Neural progenitor cell (in vitro differentiated cells): Measurements from ENCODE around the gene EYA3.

Source experiments
- EZH2 ChIP-seq: fragments of 200-600 bp; sonication (generic); IDR thresholded peaks from 2 replicates; pipeline ENCODE4 v1.6.1; 2017; ENCODE audit warnings: antibody characterized with exemption, mild to moderate bottlenecking, moderate library complexity
- EZH2phosphoT487 ChIP-seq: fragments of 200-600 bp; sonication (generic); IDR thresholded peaks from 2 replicates; pipeline ENCODE4 v1.6.1; 2017; ENCODE audit warnings: antibody characterized with exemption
- TF ChIP-seq, protein P1 (sequence below): fragments of 200-600 bp; sonication (generic); IDR thresholded peaks from 2 replicates; pipeline ENCODE4 v1.5.1; 2017; ENCODE audit warnings: antibody characterized with exemption, mild to moderate bottlenecking

DNA sequence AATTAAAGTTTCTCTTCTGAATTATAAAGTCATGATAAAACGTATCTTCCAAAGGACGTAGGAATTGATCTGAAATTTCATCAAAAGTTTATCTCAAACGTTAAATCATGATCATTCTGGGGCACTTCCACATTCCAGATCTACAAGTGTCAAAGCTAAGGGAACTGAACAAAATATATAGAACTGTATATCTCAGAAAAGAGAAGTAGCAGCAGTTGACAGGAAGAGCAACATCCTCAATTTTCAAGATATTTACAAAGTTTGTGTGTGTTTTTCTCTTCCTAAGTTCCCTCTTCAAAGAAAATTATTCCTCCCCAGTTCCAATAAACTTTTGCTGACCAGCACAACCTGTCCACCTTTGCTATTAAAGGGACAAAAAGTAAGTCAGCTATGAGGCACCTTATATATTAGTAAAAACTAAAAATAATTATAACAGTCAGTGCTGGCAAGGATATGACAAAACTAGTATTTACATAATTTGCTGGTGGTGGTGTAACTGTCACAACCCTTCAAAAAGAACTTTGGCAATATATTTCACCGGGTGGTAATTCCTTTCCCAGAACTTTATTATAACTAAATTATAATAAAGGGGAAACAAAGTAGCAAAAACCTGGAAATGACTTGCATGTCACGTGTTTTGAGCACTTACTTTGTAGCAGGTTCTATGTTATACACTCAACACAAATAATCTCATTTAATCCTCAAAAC is 38.5 kb upstream of the EYA3 start:
- TF ChIP-seq, protein P1, sequence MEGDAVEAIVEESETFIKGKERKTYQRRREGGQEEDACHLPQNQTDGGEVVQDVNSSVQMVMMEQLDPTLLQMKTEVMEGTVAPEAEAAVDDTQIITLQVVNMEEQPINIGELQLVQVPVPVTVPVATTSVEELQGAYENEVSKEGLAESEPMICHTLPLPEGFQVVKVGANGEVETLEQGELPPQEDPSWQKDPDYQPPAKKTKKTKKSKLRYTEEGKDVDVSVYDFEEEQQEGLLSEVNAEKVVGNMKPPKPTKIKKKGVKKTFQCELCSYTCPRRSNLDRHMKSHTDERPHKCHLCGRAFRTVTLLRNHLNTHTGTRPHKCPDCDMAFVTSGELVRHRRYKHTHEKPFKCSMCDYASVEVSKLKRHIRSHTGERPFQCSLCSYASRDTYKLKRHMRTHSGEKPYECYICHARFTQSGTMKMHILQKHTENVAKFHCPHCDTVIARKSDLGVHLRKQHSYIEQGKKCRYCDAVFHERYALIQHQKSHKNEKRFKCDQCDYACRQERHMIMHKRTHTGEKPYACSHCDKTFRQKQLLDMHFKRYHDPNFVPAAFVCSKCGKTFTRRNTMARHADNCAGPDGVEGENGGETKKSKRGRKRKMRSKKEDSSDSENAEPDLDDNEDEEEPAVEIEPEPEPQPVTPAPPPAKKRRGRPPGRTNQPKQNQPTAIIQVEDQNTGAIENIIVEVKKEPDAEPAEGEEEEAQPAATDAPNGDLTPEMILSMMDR, result no peak
- TF ChIP-seq EZH2, result no peak
- TF ChIP-seq EZH2phosphoT487, result no peak
